KOPT-K1 (cell line): ENCODE data around the gene DKK3.

Source experiments
- H3K27ac ChIP-seq: fragments of 200-600 bp; sonication (generic); 2 replicates; pipeline ENCODE4 v1.5.1; 2016; ENCODE audit warnings: antibody characterized with exemption, mild to moderate bottlenecking, low read depth, low read length; ENCODE audit not compliant: poor library complexity, severe bottlenecking
- H3K36me3 ChIP-seq: fragments of 200-600 bp; sonication (generic); 2 replicates; pipeline ENCODE4 v1.5.1; 2017; ENCODE audit warnings: antibody characterized with exemption, mild to moderate bottlenecking, low read length, moderate library complexity; ENCODE audit not compliant: insufficient read depth
- H3K9me3 ChIP-seq: fragments of 200-600 bp; sonication (generic); 2 replicates; pipeline ENCODE4 v1.5.1; 2017; ENCODE audit warnings: antibody characterized with exemption, low read length, mild to moderate bottlenecking; ENCODE audit not compliant: insufficient read depth, poor library complexity, severe bottlenecking

Gene DKK3

GRCh38 chr11:12019337-12019736, 10.9 kb upstream of the DKK3 start:
- Histone ChIP-seq H3K27ac (no peak overlapping the region), H3K36me3 (no peaks in the 10 kb centered on the region), H3K9me3 (peaks cover 5% of the 10 kb centered on the region)

- Histone ChIP-seq H3K27ac (no peak overlapping the region), H3K9me3 (no peaks in the 10 kb centered on the region), H3K36me3 (no peaks in the 10 kb centered on the region)
Measured at GRCh38 chr11:12017865-12018453, 9.5 kb upstream of the DKK3 start.

- Histone ChIP-seq H3K36me3 (no peaks in the 10 kb centered on the region), H3K27ac (no peak overlapping the region), H3K9me3 (no peaks in the 10 kb centered on the region)
Measured at GRCh38 chr11:12017243-12017678, 8.8 kb upstream of the DKK3 start.

GRCh38 chr11:12016246-12016645, 7.8 kb upstream of the DKK3 start:
- no peak overlapping the region for H3K27ac ChIP-seq
- H3K9me3 ChIP-seq = no peaks in the 10 kb centered on the region
- H3K36me3 ChIP-seq = no peaks in the 10 kb centered on the region

GRCh38 chr11:12015486-12015885, 7.1 kb upstream of the DKK3 start:
- Histone ChIP-seq H3K36me3 (no peaks in the 10 kb centered on the region), H3K27ac (no peak overlapping the region), H3K9me3 (no peaks in the 10 kb centered on the region)

- Histone ChIP-seq H3K27ac (no peak overlapping the region), H3K9me3 (peaks cover 4% of the 10 kb centered on the region), H3K36me3 (no peaks in the 10 kb centered on the region)
Measured at GRCh38 chr11:12013781-12014180, 5.4 kb upstream of the DKK3 start.

- H3K9me3 ChIP-seq = peaks cover 4% of the 10 kb centered on the region
- H3K36me3 ChIP-seq = no peaks in the 10 kb centered on the region
- H3K27ac ChIP-seq = no peak overlapping the region
Measured at GRCh38 chr11:12009617-12010321, 1.3 kb upstream of the DKK3 start.

GRCh38 chr11:12008790-12009616, 577 bp upstream of the DKK3 start:
- peaks cover 4% of the 10 kb centered on the region for H3K9me3 ChIP-seq
- H3K27ac ChIP-seq = no peak overlapping the region
- no peaks in the 10 kb centered on the region for H3K36me3 ChIP-seq

- Histone ChIP-seq H3K27ac (no peak overlapping the region), H3K9me3 (peaks cover 4% of the 10 kb centered on the region), H3K36me3 (no peaks in the 10 kb centered on the region)
Measured at GRCh38 chr11:12007230-12007593, 1.2 kb downstream of the DKK3 start.

- no peak overlapping the region for H3K27ac ChIP-seq
- H3K9me3 ChIP-seq = peaks cover 4% of the 10 kb centered on the region
- H3K36me3 ChIP-seq = no peaks in the 10 kb centered on the region
Measured at GRCh38 chr11:12006552-12007229, 1.7 kb downstream of the DKK3 start.

- H3K9me3 ChIP-seq = peaks cover 4% of the 10 kb centered on the region
- H3K27ac ChIP-seq = no peak overlapping the region
- H3K36me3 ChIP-seq = no peaks in the 10 kb centered on the region
Measured at GRCh38 chr11:12005476-12005875, 3.0 kb downstream of the DKK3 start.

- Histone ChIP-seq H3K36me3 (no peaks in the 10 kb centered on the region), H3K27ac (no peak overlapping the region), H3K9me3 (peaks cover 4% of the 10 kb centered on the region)
Measured at GRCh38 chr11:12005061-12005460, 3.4 kb downstream of the DKK3 start.

GRCh38 chr11:12003815-12004214, 4.6 kb downstream of the DKK3 start:
- Histone ChIP-seq H3K27ac (no peak overlapping the region), H3K9me3 (no peaks in the 10 kb centered on the region), H3K36me3 (no peaks in the 10 kb centered on the region)

- Histone ChIP-seq H3K36me3 (no peaks in the 10 kb centered on the region), H3K9me3 (no peaks in the 10 kb centered on the region), H3K27ac (no peak overlapping the region)
Measured at GRCh38 chr11:12003336-12003735, 5.1 kb downstream of the DKK3 start.

GRCh38 chr11:12001186-12001585, 7.2 kb downstream of the DKK3 start:
- H3K36me3 ChIP-seq = no peaks in the 10 kb centered on the region
- no peaks in the 10 kb centered on the region for H3K9me3 ChIP-seq
- no peak overlapping the region for H3K27ac ChIP-seq
